Body of pancreas (tissue), 4 donors: ENCODE measurements around the gene MLH1.

Experiments used
- POLR2A ChIP-seq, 3 donors: fragments of 450-650 bp; IDR thresholded peaks; one replicate each; pipeline ENCODE4 v1.6.1; 2016; ENCODE audit warnings: antibody characterized with exemption in 3 of 3, mild to moderate bottlenecking in 2 of 3
- TF ChIP-seq, protein P1 (sequence below), 7 experiments: fragments of 450-650 bp in 4 of 7; fragments of 200-600 bp in 3 of 7; sonication (generic) in 3 of 7; IDR thresholded peaks; one replicate each; pipeline ENCODE4 v1.5.1; 2016 to 2019; ENCODE audit warnings: antibody characterized with exemption in 7 of 7

DNA sequence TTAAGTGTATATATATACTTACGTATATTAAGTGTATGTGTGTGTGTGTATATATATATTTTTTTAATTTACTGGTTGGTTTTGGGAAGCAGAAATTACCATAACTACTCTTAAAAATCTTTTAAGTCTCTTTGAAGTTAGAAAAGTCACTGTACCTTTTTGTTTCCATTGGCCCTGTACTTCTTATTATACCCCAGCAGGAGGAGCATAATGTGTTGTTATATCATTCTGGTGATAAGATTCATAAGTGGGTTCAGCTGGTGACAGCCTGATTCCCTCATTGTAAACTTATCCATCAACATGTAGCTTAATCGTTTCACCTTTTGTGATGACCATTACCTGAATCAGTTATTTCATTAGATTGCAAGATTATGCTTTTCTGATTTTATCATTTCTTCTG, 30.8 kb downstream of the MLH1 start:
- TF ChIP-seq, protein P1, sequence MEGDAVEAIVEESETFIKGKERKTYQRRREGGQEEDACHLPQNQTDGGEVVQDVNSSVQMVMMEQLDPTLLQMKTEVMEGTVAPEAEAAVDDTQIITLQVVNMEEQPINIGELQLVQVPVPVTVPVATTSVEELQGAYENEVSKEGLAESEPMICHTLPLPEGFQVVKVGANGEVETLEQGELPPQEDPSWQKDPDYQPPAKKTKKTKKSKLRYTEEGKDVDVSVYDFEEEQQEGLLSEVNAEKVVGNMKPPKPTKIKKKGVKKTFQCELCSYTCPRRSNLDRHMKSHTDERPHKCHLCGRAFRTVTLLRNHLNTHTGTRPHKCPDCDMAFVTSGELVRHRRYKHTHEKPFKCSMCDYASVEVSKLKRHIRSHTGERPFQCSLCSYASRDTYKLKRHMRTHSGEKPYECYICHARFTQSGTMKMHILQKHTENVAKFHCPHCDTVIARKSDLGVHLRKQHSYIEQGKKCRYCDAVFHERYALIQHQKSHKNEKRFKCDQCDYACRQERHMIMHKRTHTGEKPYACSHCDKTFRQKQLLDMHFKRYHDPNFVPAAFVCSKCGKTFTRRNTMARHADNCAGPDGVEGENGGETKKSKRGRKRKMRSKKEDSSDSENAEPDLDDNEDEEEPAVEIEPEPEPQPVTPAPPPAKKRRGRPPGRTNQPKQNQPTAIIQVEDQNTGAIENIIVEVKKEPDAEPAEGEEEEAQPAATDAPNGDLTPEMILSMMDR (IDR thresholded peaks at IDR 0.05): peak in 5 of 7 experiments; percentile 15 to 39 (median 31)
- no peak for TF ChIP-seq POLR2A (IDR thresholded peaks at IDR 0.05)
